Measurements from ENCODE around the gene TRMT10B.
"Not testable (repeated sequence)": the region's sequence is repeated elsewhere in the genome, so short reads cannot be mapped to it uniquely, and the experiment has no call there.

Gene TRMT10B

GRCh38 chr9:37760416-37761161 is 7.0 kb downstream of the TRMT10B start:
- no peak overlapping the region for H3K4me3 ChIP-seq (ENCODE audit: low read depth, low read length)
- DNase-seq (ENCODE audit: low read depth): no peak
- no peak for TF ChIP-seq CTCF (IDR thresholded peaks at IDR 0.05; ENCODE audit: insufficient read depth, low read depth, low read length, missing control alignments)

- DNase-seq (ENCODE audit: low read depth): no peak
- no peak overlapping the region for H3K4me3 ChIP-seq (ENCODE audit: low read depth, low read length)
- no peak for TF ChIP-seq CTCF (IDR thresholded peaks at IDR 0.05; ENCODE audit: insufficient read depth, low read depth, low read length, missing control alignments)
These were observed 7.9 kb downstream of the TRMT10B start for GRCh38 chr9:37761511-37761910.

GRCh38 chr9:37765263-37765662 is 11.7 kb downstream of the TRMT10B start:
- DNase-seq (ENCODE audit: low read depth); H3K4me3 ChIP-seq (ENCODE audit: low read depth, low read length): not testable (repeated sequence)

- TF ChIP-seq CTCF (IDR thresholded peaks at IDR 0.05; ENCODE audit: insufficient read depth, low read depth, low read length, missing control alignments): no peak
- H3K4me3 ChIP-seq (ENCODE audit: low read depth, low read length): no peak overlapping the region
- DNase-seq (ENCODE audit: low read depth): no peak
These were observed 15.7 kb downstream of the TRMT10B start for GRCh38 chr9:37769306-37769705.

GRCh38 chr9:37769995-37770394 is 16.4 kb downstream of the TRMT10B start:
- DNase-seq (ENCODE audit: low read depth): no peak
- no peak overlapping the region for H3K4me3 ChIP-seq (ENCODE audit: low read depth, low read length)
- TF ChIP-seq CTCF (IDR thresholded peaks at IDR 0.05; ENCODE audit: insufficient read depth, low read depth, low read length, missing control alignments): no peak

- no peak for TF ChIP-seq CTCF (IDR thresholded peaks at IDR 0.05; ENCODE audit: insufficient read depth, low read depth, low read length, missing control alignments)
- DNase-seq (ENCODE audit: low read depth): no peak
- H3K4me3 ChIP-seq (ENCODE audit: low read depth, low read length): no peak overlapping the region
These were observed 21.8 kb downstream of the TRMT10B start for GRCh38 chr9:37775216-37775919.

- no peak overlapping the region for H3K4me3 ChIP-seq (ENCODE audit: low read depth, low read length)
- TF ChIP-seq CTCF (IDR thresholded peaks at IDR 0.05; ENCODE audit: insufficient read depth, low read depth, low read length, missing control alignments): no peak
- DNase-seq (ENCODE audit: low read depth): no peak
These were observed 22.7 kb downstream of the TRMT10B start for GRCh38 chr9:37776328-37776727.

All from GM12865 (cell line).